H9 (cell line): ENCODE results near the gene ACVR1B. TPM values are rescaled to one million over a fixed set of nuclear protein-coding genes. Genes with fewer than 3 reads are reported as not detected.

Experiments used
- DNase-seq: peaks from one replicate; pipeline ENCODE4 v3.0.0-alpha.2; 2017
- H2AFZ ChIP-seq: one replicate; pipeline ENCODE4 v1.6.1; 2013; ENCODE audit warnings: mild to moderate bottlenecking, low read length, control low read depth, moderate library complexity
- H2AK5ac ChIP-seq: 2 replicates; pipeline ENCODE4 v1.6.1; 2013; ENCODE audit warnings: low read length, control low read depth, mixed read lengths; ENCODE audit not compliant: insufficient read length
- H2BK120ac ChIP-seq: one replicate; pipeline ENCODE4 v1.6.1; 2013; ENCODE audit warnings: low read depth, mild to moderate bottlenecking, low read length, control low read depth, inconsistent platforms; ENCODE audit not compliant: poor library complexity, severe bottlenecking
- H2BK12ac ChIP-seq: 2 replicates; pipeline ENCODE4 v1.6.1; 2013; ENCODE audit warnings: low read length, control low read depth, mixed read lengths, low read depth; ENCODE audit not compliant: insufficient read length
- H2BK15ac ChIP-seq: 2 replicates; pipeline ENCODE4 v1.6.1; 2013; ENCODE audit warnings: low read depth, low read length, control low read depth
- H2BK20ac ChIP-seq: one replicate; pipeline ENCODE4 v1.6.1; 2013; ENCODE audit warnings: low read depth, mild to moderate bottlenecking, low read length, control low read depth, inconsistent platforms; ENCODE audit not compliant: poor library complexity, severe bottlenecking
- H2BK5ac ChIP-seq: 2 replicates; pipeline ENCODE4 v1.6.1; 2013; ENCODE audit warnings: low read length, control low read depth, mixed read lengths; ENCODE audit not compliant: insufficient read length
- H3K14ac ChIP-seq: 2 replicates; pipeline ENCODE4 v1.6.1; 2013; ENCODE audit warnings: low read length, control low read depth; ENCODE audit not compliant: insufficient read depth
- H3K18ac ChIP-seq: 2 replicates; pipeline ENCODE4 v1.6.1; 2013; ENCODE audit warnings: low read depth, mild to moderate bottlenecking, mixed read lengths, low read length, control low read depth; ENCODE audit not compliant: insufficient read length
- H3K23ac ChIP-seq: 2 replicates; pipeline ENCODE4 v1.6.1; 2013; ENCODE audit warnings: low read length, control low read depth, mixed read lengths, low read depth; ENCODE audit not compliant: insufficient read length
- H3K23me2 ChIP-seq: 2 replicates; pipeline ENCODE4 v1.6.1; 2013; ENCODE audit warnings: low read depth, mild to moderate bottlenecking, mixed read lengths, low read length, control low read depth; ENCODE audit not compliant: insufficient read length, poor library complexity, severe bottlenecking
- H3K27ac ChIP-seq: 2 replicates; pipeline ENCODE4 v1.5.1; 2013; ENCODE audit warnings: low read length, control low read depth, mixed read lengths, low read depth; ENCODE audit not compliant: insufficient read length
- H3K27me3 ChIP-seq: 2 replicates; pipeline ENCODE4 v1.6.1; 2013; ENCODE audit warnings: low read length, control low read depth, inconsistent platforms; ENCODE audit not compliant: insufficient read depth
- H3K4ac ChIP-seq: 2 replicates; pipeline ENCODE4 v1.6.1; 2013; ENCODE audit warnings: low read depth, mild to moderate bottlenecking, control low read depth, inconsistent platforms, low read length, moderate library complexity
- H3K4me1 ChIP-seq: 2 replicates; pipeline ENCODE4 v1.6.1; 2013; ENCODE audit warnings: low read length, control low read depth, inconsistent platforms; ENCODE audit not compliant: insufficient read depth
- H3K4me2 ChIP-seq: 2 replicates; pipeline ENCODE4 v1.6.1; 2013; ENCODE audit warnings: low read length, control low read depth, mixed read lengths; ENCODE audit not compliant: insufficient read length, insufficient read depth
- H3K56ac ChIP-seq: 2 replicates; pipeline ENCODE4 v1.6.1; 2013; ENCODE audit warnings: low read depth, mild to moderate bottlenecking, mixed read lengths, low read length, control low read depth; ENCODE audit not compliant: insufficient read length
- H3K79me1 ChIP-seq: 2 replicates; pipeline ENCODE4 v1.6.1; 2013; ENCODE audit warnings: low read depth, mild to moderate bottlenecking, moderate library complexity, low read length, control low read depth, inconsistent platforms; ENCODE audit not compliant: insufficient read depth, poor library complexity, severe bottlenecking
- H3K79me2 ChIP-seq: 2 replicates; pipeline ENCODE4 v1.6.1; 2013; ENCODE audit warnings: low read length, control low read depth, inconsistent platforms; ENCODE audit not compliant: insufficient read depth
- H3K9ac ChIP-seq: 2 replicates; pipeline ENCODE4 v1.6.1; 2013; ENCODE audit warnings: low read length, control low read depth, mixed read lengths; ENCODE audit not compliant: insufficient read length; ENCODE audit errors: extremely low read depth
- H3K9me3 ChIP-seq: one replicate; pipeline ENCODE4 v1.6.1; 2013; ENCODE audit warnings: low read depth, low read length, inconsistent platforms; ENCODE audit not compliant: control insufficient read depth
- H3T11ph ChIP-seq: one replicate; pipeline ENCODE4 v1.6.1; 2013; ENCODE audit warnings: mild to moderate bottlenecking, low read length, control low read depth, inconsistent platforms
- H4K20me1 ChIP-seq: one replicate; pipeline ENCODE4 v1.6.1; 2013; ENCODE audit not compliant: control insufficient read depth, insufficient read length, insufficient read depth
- H4K5ac ChIP-seq: 2 replicates; pipeline ENCODE4 v1.6.1; 2013; ENCODE audit warnings: low read depth, mild to moderate bottlenecking, mixed read lengths, low read length, control low read depth; ENCODE audit not compliant: insufficient read length
- H4K8ac ChIP-seq: replicated peaks from 2 replicates; pipeline ENCODE4 v1.6.1; 2013; ENCODE audit warnings: low read length, control low read depth, mixed read lengths, low read depth; ENCODE audit not compliant: insufficient read length
- H4K91ac ChIP-seq: 2 replicates; pipeline ENCODE4 v1.6.1; 2013; ENCODE audit warnings: low read depth, mild to moderate bottlenecking, moderate library complexity, mixed read lengths, low read length, control low read depth; ENCODE audit not compliant: insufficient read length
- H3K27ac Mint-ChIP-seq, 3 experiments: 2 replicates in 2 of 3; 3 replicates in 1 of 3; pipeline ENCODE4 v1.8.0; 2020 to 2021; ENCODE audit warnings: mixed read lengths in 3 of 3, mild to moderate bottlenecking in 1 of 3, moderate library complexity in 1 of 3
- H3K27me3 Mint-ChIP-seq: 2 replicates; pipeline ENCODE4 v1.8.0; 2021; ENCODE audit warnings: low read depth, mild to moderate bottlenecking, moderate library complexity, mixed read lengths
- H3K36me3 Mint-ChIP-seq, 3 experiments: 2 replicates in 2 of 3; 3 replicates in 1 of 3; pipeline ENCODE4 v1.8.0; 2020 to 2021; ENCODE audit warnings: low read depth in 3 of 3, mixed read lengths in 3 of 3; ENCODE audit not compliant: insufficient read depth in 1 of 3
- H3K4me1 Mint-ChIP-seq, 2 experiments: 2 replicates each; pipeline ENCODE4 v1.8.0; 2020; ENCODE audit warnings: mixed read lengths in 2 of 2
- H3K4me3 Mint-ChIP-seq, 2 experiments: 2 replicates in 1 of 2; 3 replicates in 1 of 2; pipeline ENCODE4 v1.8.0; 2020 to 2021; ENCODE audit warnings: mild to moderate bottlenecking in 2 of 2, mixed read lengths in 2 of 2, moderate library complexity in 1 of 2
- H3K9me3 Mint-ChIP-seq, 2 experiments: 2 replicates in 1 of 2; 3 replicates in 1 of 2; pipeline ENCODE4 v1.8.0; 2020; ENCODE audit warnings: mild to moderate bottlenecking in 2 of 2, mixed read lengths in 2 of 2, moderate library complexity in 1 of 2
- CTCF ChIP-seq: fragments of 200-600 bp; sonication (generic); conservative IDR thresholded peaks from 3 replicates; pipeline ENCODE4 v1.8.0; 2021; ENCODE audit warnings: antibody characterized with exemption, mild to moderate bottlenecking
- WGBS: extraction: QIAGEN DNeasy Blood & Tissue Kit; methylation state at CpG from one replicate; pipeline ENCODE4 v1.1.7; 2013; ENCODE audit warnings: missing lambda C conversion rate, low lambda C conversion rate, mixed read lengths; ENCODE audit not compliant: insufficient read length; ENCODE audit errors: extremely low coverage; 5-methylcytosine and 5-hydroxymethylcytosine counted together
- total RNA-seq: library from RNA; stranded (reverse); gene quantifications from 2 replicates; pipeline ENCODE4 v1.2.1, GENCODE V29; 2021

ACVR1B gene
- total RNA-seq, 1 experiment from 2014 or later: 16.3 TPM

GRCh38 chr12:51925346-51926063 is 26.0 kb upstream of the ACVR1B start:
- Histone ChIP-seq H3K4ac (no peak overlapping the region), H3K14ac (no peak overlapping the region), H3K18ac (no peak overlapping the region), H3K27ac (no peak overlapping the region), H4K91ac (no peak overlapping the region), H3K56ac (no peak overlapping the region), H3K4me2 (no peak overlapping the region), H3K9me3 (no peaks in the 10 kb centered on the region), H2BK120ac (no peak overlapping the region), H3K23me2 (no peaks in the 10 kb centered on the region), H3K27me3 (no peaks in the 10 kb centered on the region), H2AFZ (no peak overlapping the region), H4K8ac (no peak overlapping the region), H3K9ac (no peak overlapping the region), H2AK5ac (no peak overlapping the region), H3T11ph (no peak overlapping the region), H3K79me2 (no peaks in the 10 kb centered on the region), H4K5ac (no peak overlapping the region), H3K79me1 (no peaks in the 10 kb centered on the region), H3K4me1 (no peaks in the 10 kb centered on the region; the same call in 1 of the 2 replicates), H2BK12ac (no peak overlapping the region), H2BK15ac (no peak overlapping the region), H3K23ac (no peak overlapping the region), H2BK5ac (no peak overlapping the region), H4K20me1 (no peaks in the 10 kb centered on the region), H2BK20ac (no peak overlapping the region)
- Mint-ChIP-seq H3K4me3 (no peak overlapping the region), H3K4me1 (peaks cover 16 to 32% of the 10 kb centered on the region in 2 experiments), H3K9me3 (no peaks in the 10 kb centered on the region), H3K36me3 (no peaks in the 10 kb centered on the region), H3K27me3 (peaks cover 29% of the 10 kb centered on the region), H3K27ac (no peak overlapping the region)
- WGBS: no CpG with 5 or more reads among the region's 3 CpGs
- no peak for TF ChIP-seq CTCF
- no peak for DNase-seq
